ENCODE measurements around the gene DMXL2. TPM values are rescaled to one million over a fixed set of nuclear protein-coding genes. Genes with fewer than 3 reads are reported as not detected.
"Not testable (repeated sequence)": the region's sequence is repeated elsewhere in the genome, so short reads cannot be mapped to it uniquely, and the experiment has no call there.

The DMXL2 gene
- total RNA-seq, 1 donor from 2014 or later = 16.1 TPM

DNA sequence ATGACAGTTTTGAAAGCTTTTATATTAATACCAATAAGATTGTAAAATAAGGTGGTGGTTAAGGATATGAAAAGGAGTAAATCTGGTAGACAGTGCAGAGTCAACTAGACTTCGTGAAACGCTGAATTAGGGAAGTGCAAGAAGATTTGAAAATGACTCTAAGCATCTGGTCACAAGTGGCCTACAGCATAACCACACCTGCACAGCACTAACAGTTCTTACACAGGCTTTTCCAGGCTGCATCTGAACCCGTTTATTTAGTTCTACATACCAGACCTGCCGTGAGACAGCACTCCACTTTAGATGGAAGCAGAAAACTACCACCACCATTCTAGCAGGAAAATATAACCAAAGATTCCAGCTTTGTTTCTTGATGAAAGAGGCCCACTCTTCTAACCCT lies 1.9 kb downstream of the DMXL2 start:
- Histone ChIP-seq H3K4me3 (ENCODE audit: low read depth, low read length) (no peak overlapping the region), H3K27me3 (ENCODE audit: control insufficient read depth, insufficient read depth, low read length) (no peaks in the 10 kb centered on the region), H3K36me3 (ENCODE audit: control insufficient read depth, insufficient read depth, low read length) (no peaks in the 10 kb centered on the region)
- DNase-seq (ENCODE audit: low read depth) (no peak), FAIRE-seq (no peak)
- TF ChIP-seq, protein P1, sequence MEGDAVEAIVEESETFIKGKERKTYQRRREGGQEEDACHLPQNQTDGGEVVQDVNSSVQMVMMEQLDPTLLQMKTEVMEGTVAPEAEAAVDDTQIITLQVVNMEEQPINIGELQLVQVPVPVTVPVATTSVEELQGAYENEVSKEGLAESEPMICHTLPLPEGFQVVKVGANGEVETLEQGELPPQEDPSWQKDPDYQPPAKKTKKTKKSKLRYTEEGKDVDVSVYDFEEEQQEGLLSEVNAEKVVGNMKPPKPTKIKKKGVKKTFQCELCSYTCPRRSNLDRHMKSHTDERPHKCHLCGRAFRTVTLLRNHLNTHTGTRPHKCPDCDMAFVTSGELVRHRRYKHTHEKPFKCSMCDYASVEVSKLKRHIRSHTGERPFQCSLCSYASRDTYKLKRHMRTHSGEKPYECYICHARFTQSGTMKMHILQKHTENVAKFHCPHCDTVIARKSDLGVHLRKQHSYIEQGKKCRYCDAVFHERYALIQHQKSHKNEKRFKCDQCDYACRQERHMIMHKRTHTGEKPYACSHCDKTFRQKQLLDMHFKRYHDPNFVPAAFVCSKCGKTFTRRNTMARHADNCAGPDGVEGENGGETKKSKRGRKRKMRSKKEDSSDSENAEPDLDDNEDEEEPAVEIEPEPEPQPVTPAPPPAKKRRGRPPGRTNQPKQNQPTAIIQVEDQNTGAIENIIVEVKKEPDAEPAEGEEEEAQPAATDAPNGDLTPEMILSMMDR (IDR thresholded peaks at IDR 0.05; ENCODE audit: insufficient read depth, low read length, severe bottlenecking) = no peak

DNA sequence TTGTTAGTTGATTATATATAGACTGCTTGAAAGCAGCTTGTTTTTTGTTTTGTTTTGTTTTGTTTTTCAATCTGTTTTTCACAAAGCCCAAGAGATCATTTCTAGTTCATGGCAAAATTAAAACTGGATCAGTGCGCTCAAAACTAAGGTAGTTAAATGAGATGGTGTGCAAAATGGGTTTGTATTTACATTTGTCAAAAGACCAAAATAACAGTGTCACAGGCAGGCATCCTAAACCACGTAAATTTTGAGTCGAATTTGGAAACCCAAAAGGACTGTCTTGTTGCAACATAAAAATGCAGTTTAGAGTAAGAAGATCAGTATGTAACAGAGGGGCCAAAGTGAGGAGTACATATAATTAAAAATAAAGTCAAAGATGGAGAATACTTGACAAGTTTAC lies 2.4 kb downstream of the DMXL2 start:
- DNase-seq (ENCODE audit: low read depth) = no peak
- Histone ChIP-seq H3K36me3 (ENCODE audit: control insufficient read depth, insufficient read depth, low read length) (no peaks in the 10 kb centered on the region), H3K4me3 (ENCODE audit: low read depth, low read length) (no peak overlapping the region), H3K27me3 (ENCODE audit: control insufficient read depth, insufficient read depth, low read length) (no peaks in the 10 kb centered on the region)
- no peak for FAIRE-seq
- TF ChIP-seq, protein P1 (IDR thresholded peaks at IDR 0.05; ENCODE audit: insufficient read depth, low read length, severe bottlenecking) = no peak

DNA sequence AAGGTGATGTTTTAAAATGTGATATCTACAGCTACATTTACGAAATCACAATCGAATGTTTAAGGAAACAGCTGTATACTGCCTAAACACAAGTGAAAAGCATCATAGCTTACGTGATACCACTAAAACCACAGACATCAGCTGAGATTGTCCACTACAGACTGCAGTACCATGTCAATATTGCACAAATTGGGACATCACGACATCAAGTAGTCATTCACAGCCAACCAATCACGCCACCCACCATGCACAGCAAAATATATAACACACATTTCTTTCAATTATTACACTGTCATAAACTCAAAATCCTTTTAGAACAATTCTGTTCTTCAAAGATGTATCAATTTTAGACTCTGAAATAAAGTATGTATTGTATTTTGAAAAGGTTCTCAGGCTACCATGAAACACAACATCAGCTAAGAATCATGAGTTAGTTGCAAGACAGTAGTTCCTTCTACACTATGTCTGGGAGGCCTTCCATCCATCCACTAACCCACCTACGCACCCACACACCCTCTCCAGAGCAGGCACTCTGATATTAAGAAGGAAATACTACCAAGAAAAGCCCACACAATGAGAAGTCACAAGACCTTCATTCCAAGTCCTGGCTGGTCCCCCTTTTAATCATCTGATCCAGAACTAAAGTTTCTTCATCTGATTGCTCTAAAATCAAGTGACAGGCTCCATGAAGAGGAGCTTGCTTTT lies 3.1 kb downstream of the DMXL2 start:
- DNase-seq (ENCODE audit: low read depth) = no peak

DNA sequence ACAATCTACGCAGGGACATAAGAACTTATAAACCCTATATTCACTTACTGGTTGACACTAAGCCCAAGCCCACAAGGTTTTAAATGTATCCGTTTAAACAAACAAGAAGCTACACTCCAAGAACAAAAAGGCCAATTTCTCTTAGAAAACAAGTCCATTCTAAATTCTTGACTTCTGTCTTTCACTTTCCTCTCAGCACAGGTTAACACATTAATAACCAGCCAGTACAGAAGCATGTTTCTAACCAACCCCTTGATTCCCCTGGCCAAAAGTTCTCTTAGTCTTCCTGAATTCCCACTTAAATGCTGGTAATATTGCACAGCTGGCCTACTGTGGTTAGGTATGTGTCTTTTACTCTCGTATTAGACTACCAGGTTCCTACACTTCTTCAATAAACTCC lies 4.7 kb downstream of the DMXL2 start:
- Histone ChIP-seq H3K36me3 (ENCODE audit: control insufficient read depth, insufficient read depth, low read length) (no peaks in the 10 kb centered on the region), H3K4me3 (ENCODE audit: low read depth, low read length) (no peak overlapping the region)
- no peak for FAIRE-seq

More for the DNA sequence above, 3.1 kb downstream of the DMXL2 start:
- FAIRE-seq = no peak
- TF ChIP-seq, protein P1 (IDR thresholded peaks at IDR 0.05; ENCODE audit: insufficient read depth, low read length, severe bottlenecking) = no peak
- Histone ChIP-seq H3K4me3 (ENCODE audit: low read depth, low read length) (no peak overlapping the region), H3K27me3 (ENCODE audit: control insufficient read depth, insufficient read depth, low read length) (no peaks in the 10 kb centered on the region), H3K36me3 (ENCODE audit: control insufficient read depth, insufficient read depth, low read length) (no peaks in the 10 kb centered on the region)

DNA sequence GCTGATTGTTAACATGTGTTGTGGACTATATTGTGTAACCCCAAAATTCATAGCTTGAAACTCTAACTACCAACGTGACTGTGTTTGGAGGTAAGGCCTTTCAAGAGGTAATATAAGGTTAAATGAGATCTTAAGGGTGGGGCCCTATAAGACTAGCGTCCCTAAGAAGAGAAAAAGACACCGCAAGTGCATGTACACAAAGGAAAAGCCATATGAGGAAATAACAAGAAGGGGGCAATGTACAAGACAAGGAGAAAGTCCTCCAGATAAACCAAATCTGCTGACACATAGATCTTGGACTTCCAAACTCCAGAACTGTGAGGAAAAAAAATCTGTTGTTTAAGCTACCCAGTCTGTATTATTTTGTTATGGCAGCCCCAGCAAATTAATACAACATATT lies 8.6 kb downstream of the DMXL2 start:
- Histone ChIP-seq H3K27me3 (ENCODE audit: control insufficient read depth, insufficient read depth, low read length) (no peaks in the 10 kb centered on the region), H3K36me3 (ENCODE audit: control insufficient read depth, insufficient read depth, low read length) (no peaks in the 10 kb centered on the region), H3K4me3 (ENCODE audit: low read depth, low read length) (no peak overlapping the region)
- FAIRE-seq (no peak), DNase-seq (ENCODE audit: low read depth) (no peak)
- TF ChIP-seq, protein P1 (IDR thresholded peaks at IDR 0.05; ENCODE audit: insufficient read depth, low read length, severe bottlenecking) = no peak

More for the DNA sequence above, 4.7 kb downstream of the DMXL2 start:
- TF ChIP-seq, protein P1 (IDR thresholded peaks at IDR 0.05; ENCODE audit: insufficient read depth, low read length, severe bottlenecking) = no peak
- no peaks in the 10 kb centered on the region for H3K27me3 ChIP-seq (ENCODE audit: control insufficient read depth, insufficient read depth, low read length)
- DNase-seq (ENCODE audit: low read depth) = no peak

DNA sequence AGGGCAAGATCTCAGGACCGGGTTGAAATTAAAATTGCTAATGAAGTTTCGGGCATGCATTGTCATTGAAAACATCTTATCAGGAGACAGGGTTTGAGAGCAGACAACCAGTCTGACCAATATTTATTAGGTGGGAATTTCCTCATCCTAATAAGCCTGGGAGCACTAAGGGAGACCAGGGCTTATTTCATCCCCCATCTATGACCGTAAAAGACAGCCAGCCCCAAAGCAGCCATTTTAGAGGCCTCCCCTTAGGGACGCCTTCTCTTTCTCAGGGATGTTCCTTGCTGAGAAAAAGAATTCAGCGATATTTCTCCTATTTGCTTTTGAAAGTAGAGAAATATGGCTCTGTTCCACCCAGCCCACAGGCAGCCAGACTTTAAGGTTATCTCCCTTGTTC lies 9.9 kb downstream of the DMXL2 start:
- H3K27me3 ChIP-seq (ENCODE audit: control insufficient read depth, insufficient read depth, low read length); FAIRE-seq; H3K4me3 ChIP-seq (ENCODE audit: low read depth, low read length); DNase-seq (ENCODE audit: low read depth); H3K36me3 ChIP-seq (ENCODE audit: control insufficient read depth, insufficient read depth, low read length): not testable (repeated sequence)

DNA sequence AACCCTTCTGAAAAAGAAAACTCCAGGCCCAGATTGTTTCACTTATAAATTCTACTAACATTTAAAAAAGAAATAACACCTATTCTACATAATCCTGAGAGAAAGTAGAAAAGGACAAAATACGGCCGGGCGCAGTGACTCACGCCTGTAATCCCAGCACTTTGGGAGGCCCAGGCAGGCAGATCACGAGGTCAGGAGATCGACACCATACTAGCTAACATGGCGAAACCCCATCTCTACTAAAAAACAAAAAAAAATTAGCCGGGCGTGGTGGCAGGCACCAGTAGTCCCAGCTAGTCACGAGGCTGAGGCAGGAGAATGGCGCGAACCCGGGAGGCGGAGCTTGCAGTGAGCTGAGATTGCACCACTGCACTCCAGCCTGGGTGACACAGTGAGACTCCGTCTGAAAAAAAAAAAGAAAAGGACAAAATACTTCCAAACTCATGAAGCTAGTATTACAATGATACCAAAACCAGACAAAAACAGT lies 19.1 kb downstream of the DMXL2 start:
- H3K4me3 ChIP-seq (ENCODE audit: low read depth, low read length); DNase-seq (ENCODE audit: low read depth); H3K36me3 ChIP-seq (ENCODE audit: control insufficient read depth, insufficient read depth, low read length); FAIRE-seq; H3K27me3 ChIP-seq (ENCODE audit: control insufficient read depth, insufficient read depth, low read length): not testable (repeated sequence)
